Activated CD4-positive, alpha-beta T cell treated with anti-CD3 and anti-CD28 coated beads, Interleukin-2, amount 10 ng/mL, durations not matched to agents 24 days and 14 days (primary cell): ENCODE results near the gene ALX4. TPM values are rescaled to one million over a fixed set of nuclear protein-coding genes. Genes with fewer than 3 reads are reported as not detected.

Experiments
- DNase-seq: peaks from one replicate; pipeline ENCODE4 v3.0.0; 2022
- H3K27ac Mint-ChIP-seq: one replicate; pipeline ENCODE4 v1.8.0; 2022; ENCODE audit warnings: mild to moderate bottlenecking, mixed read lengths
- H3K27me3 Mint-ChIP-seq: one replicate; pipeline ENCODE4 v1.8.0; 2022; ENCODE audit warnings: mixed read lengths
- H3K36me3 Mint-ChIP-seq: one replicate; pipeline ENCODE4 v1.8.0; 2022; ENCODE audit warnings: low read depth, mild to moderate bottlenecking, mixed read lengths
- H3K4me1 Mint-ChIP-seq: one replicate; pipeline ENCODE4 v1.8.0; 2021; ENCODE audit warnings: mixed read lengths
- H3K4me3 Mint-ChIP-seq: one replicate; pipeline ENCODE4 v1.8.0; 2022; ENCODE audit warnings: mild to moderate bottlenecking, moderate library complexity, mixed read lengths
- H3K9me3 Mint-ChIP-seq: one replicate; pipeline ENCODE4 v1.8.0; 2021; ENCODE audit warnings: mixed read lengths
- intact Hi-C: fragments of 100-400 bp; cut with micrococcal nuclease; formaldehyde crosslinking; loops from one replicate; pipeline ENCODE4 v1.15.1; 2023
- total RNA-seq: library from RNA; stranded (reverse); gene quantifications from 2 replicates; pipeline ENCODE4 v1.2.3, GENCODE V29; 2022

ALX4 gene
- total RNA-seq, 1 donor from 2014 or later = not detected

GRCh38 chr11:44236296-44236695 is 73.6 kb downstream of the ALX4 start:
- intact Hi-C loops = no loop called here
- no peaks in the 10 kb centered on the region for H3K27me3 Mint-ChIP-seq
- peaks cover 3% of the 10 kb centered on the region for H3K9me3 Mint-ChIP-seq
- DNase-seq = no peak
- H3K4me1 Mint-ChIP-seq = no peaks in the 10 kb centered on the region
- no peak overlapping the region for H3K27ac Mint-ChIP-seq
- peaks cover 31% of the 10 kb centered on the region for H3K36me3 Mint-ChIP-seq
- H3K4me3 Mint-ChIP-seq = no peak overlapping the region

GRCh38 chr11:44235765-44236201 is 74.2 kb downstream of the ALX4 start:
- Mint-ChIP-seq H3K36me3 (peaks cover 31% of the 10 kb centered on the region), H3K9me3 (peaks cover 3% of the 10 kb centered on the region), H3K4me1 (no peaks in the 10 kb centered on the region), H3K4me3 (no peak overlapping the region), H3K27me3 (no peaks in the 10 kb centered on the region), H3K27ac (no peak overlapping the region)
- no peak for DNase-seq
- intact Hi-C loops = no loop called here

GRCh38 chr11:44229624-44230023 is 80.3 kb downstream of the ALX4 start:
- H3K4me1 Mint-ChIP-seq = peaks cover 5% of the 10 kb centered on the region
- intact Hi-C loops = no loop called here

DNA sequence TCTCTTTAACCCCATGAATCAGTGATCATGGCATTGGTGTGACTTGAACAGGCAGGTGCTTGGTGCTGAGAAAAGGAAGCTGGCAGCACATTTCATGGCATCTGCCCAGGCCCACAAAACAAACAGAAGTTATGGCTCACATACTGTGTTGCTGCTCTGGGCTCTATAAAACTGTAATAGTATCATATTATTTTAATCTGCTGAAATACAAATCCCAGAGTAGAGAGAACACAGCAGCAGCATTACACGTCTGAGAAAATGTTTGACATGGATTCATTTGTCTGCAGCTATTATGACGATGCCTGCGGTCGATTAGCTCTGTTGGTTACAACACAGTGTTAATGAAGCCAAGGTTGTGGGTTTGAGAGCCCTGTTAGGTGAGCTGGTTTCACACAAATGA is 80.8 kb downstream of the ALX4 start:
- Mint-ChIP-seq H3K36me3 (peaks cover 1% of the 10 kb centered on the region), H3K4me3 (no peak overlapping the region), H3K27me3 (no peaks in the 10 kb centered on the region), H3K9me3 (no peaks in the 10 kb centered on the region), H3K4me1 (peaks cover 5% of the 10 kb centered on the region), H3K27ac (no peak overlapping the region)
- intact Hi-C loops = no loop called here
- DNase-seq = no peak

More at GRCh38 chr11:44229624-44230023, 80.3 kb downstream of the ALX4 start:
- no peaks in the 10 kb centered on the region for H3K27me3 Mint-ChIP-seq
- peaks cover 1% of the 10 kb centered on the region for H3K36me3 Mint-ChIP-seq
- DNase-seq = no peak
- H3K9me3 Mint-ChIP-seq = no peaks in the 10 kb centered on the region
- H3K4me3 Mint-ChIP-seq = no peak overlapping the region
- H3K27ac Mint-ChIP-seq = no peak overlapping the region

GRCh38 chr11:44228379-44228778 is 81.6 kb downstream of the ALX4 start:
- DNase-seq = no peak
- H3K9me3 Mint-ChIP-seq = no peaks in the 10 kb centered on the region
- H3K27me3 Mint-ChIP-seq = no peaks in the 10 kb centered on the region
- H3K4me1 Mint-ChIP-seq = peaks cover 5% of the 10 kb centered on the region
- H3K4me3 Mint-ChIP-seq = no peak overlapping the region
- intact Hi-C loops = no loop called here
- H3K36me3 Mint-ChIP-seq = no peaks in the 10 kb centered on the region
- no peak overlapping the region for H3K27ac Mint-ChIP-seq

DNA sequence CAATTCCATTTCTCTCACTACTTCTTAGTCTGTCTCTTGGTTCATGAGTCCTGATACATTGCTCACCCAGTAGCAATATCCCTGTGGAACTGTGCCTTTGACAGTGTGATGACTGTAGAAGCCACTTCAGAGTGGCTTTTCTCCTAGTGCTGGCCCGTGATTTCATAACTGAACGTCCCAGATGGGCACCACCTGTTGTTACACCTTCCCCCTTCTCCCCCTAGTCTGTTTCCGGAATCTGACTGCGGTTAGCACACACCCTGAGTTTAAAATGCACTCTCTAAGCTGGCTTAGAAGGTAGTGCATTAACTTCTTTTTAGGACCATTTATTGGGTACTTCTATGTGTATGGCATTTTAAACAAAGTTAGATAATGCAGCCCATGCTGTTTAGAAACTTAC is 83.0 kb downstream of the ALX4 start:
- H3K27me3 Mint-ChIP-seq = no peaks in the 10 kb centered on the region
- DNase-seq = no peak
- intact Hi-C loops = no loop called here
- no peaks in the 10 kb centered on the region for H3K9me3 Mint-ChIP-seq
- no peak overlapping the region for H3K27ac Mint-ChIP-seq
- no peaks in the 10 kb centered on the region for H3K36me3 Mint-ChIP-seq
- H3K4me3 Mint-ChIP-seq = no peak overlapping the region
- peaks cover 5% of the 10 kb centered on the region for H3K4me1 Mint-ChIP-seq

DNA sequence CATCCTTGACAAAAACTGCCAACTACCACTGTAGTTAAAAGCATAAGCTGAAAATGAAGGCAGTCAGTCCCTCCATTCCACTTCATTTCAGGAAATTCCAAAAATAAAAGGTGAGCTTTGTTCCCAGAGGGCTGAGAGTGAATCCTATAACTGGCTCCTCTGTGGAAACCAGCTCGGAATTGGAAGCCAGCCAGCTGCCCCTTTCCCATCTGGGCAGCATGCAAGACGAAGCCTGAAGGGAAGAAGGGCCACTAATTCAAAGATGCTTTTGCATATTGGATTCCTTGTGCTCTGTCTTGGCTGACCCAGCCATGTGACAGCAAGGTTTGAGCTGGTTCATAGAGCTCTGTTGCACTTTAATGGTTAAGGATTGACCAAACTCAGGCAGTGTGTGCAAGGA is 83.4 kb downstream of the ALX4 start:
- Mint-ChIP-seq H3K4me1 (peaks cover 5% of the 10 kb centered on the region), H3K36me3 (no peaks in the 10 kb centered on the region), H3K9me3 (no peaks in the 10 kb centered on the region), H3K4me3 (no peak overlapping the region), H3K27ac (no peak overlapping the region), H3K27me3 (no peaks in the 10 kb centered on the region)
- intact Hi-C loops = no loop called here
- no peak for DNase-seq

DNA sequence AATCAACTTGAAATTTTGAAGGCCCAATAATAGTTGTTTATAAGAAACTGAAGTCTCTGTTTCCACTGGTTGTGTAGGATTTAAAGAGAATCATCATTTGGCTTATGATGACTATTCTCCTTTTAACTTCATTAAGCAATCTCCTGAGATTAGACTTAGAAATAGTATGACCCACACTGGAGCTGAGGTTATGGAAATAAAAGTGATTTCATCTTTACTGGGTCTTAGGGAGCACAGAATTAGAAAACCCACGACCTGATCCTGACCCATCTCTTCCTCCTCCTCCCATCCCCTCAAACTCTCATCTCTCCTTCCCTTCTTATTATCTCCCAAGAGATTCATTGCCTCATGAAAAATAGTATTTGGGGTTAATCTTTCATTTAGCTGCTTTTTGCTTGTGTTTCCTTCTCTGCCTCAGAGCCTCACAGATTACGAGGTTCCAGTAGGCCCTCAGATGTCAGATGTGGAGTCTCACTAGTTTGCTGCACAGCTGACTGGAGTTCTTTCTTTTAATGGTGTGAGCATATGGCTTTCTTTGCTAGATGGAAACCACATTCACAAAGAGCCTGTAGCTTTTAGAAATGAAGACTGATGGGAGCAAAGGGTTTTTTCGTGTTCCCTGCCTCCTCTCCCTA is 85.0 kb downstream of the ALX4 start:
- H3K9me3 Mint-ChIP-seq = no peaks in the 10 kb centered on the region
- intact Hi-C loops = no loop called here
- no peak overlapping the region for H3K27ac Mint-ChIP-seq
- peaks cover 5% of the 10 kb centered on the region for H3K4me1 Mint-ChIP-seq
- no peak overlapping the region for H3K4me3 Mint-ChIP-seq
- no peaks in the 10 kb centered on the region for H3K27me3 Mint-ChIP-seq
- no peaks in the 10 kb centered on the region for H3K36me3 Mint-ChIP-seq
- DNase-seq = no peak

DNA sequence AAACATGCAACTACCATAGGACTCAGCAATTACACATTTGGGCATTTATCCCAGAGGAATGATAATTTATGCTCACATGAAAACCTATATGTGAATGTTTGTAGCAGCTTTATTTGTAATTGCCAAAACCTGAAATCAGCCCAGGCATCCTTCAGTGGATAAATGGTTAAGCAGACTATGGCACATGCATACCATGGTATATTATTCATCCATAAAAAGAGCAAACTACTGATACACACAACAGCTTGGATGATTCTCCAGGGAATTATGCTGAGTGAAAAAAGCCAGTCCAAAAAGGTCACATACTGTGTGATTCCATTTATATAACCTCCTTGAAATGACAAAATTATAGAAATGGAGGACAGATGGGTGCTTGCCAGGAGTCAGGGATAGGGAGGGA is 86.7 kb downstream of the ALX4 start:
- no peaks in the 10 kb centered on the region for H3K27me3 Mint-ChIP-seq
- DNase-seq = no peak
- no peaks in the 10 kb centered on the region for H3K36me3 Mint-ChIP-seq

DNA sequence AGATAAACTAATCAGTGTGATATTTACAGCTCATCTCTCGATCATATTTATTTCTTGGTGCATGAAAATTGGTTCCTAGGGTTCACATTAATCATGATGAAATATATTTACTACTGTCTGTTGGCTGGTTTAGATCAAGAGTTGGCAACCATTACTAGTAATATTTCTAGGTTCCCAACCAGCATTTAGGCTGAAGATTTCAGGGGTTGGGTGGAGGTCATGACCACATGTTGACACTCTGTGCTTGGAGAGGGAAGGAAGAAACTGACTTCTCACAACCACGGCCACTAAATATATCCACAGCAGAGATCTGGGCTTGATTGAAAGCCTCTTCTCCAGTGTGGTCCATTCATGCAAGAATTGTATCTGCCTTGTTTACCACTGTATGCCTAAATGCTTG is 87.9 kb downstream of the ALX4 start:
- DNase-seq = no peak
- Mint-ChIP-seq H3K27me3 (no peaks in the 10 kb centered on the region), H3K4me1 (peaks cover 3% of the 10 kb centered on the region), H3K27ac (no peak overlapping the region), H3K4me3 (no peak overlapping the region), H3K9me3 (no peaks in the 10 kb centered on the region), H3K36me3 (no peaks in the 10 kb centered on the region)
- intact Hi-C loops = no loop called here

More for the DNA sequence above, 86.7 kb downstream of the ALX4 start:
- H3K9me3 Mint-ChIP-seq = no peaks in the 10 kb centered on the region
- intact Hi-C loops = no loop called here
- no peak overlapping the region for H3K27ac Mint-ChIP-seq
- H3K4me3 Mint-ChIP-seq = no peak overlapping the region
- peaks cover 5% of the 10 kb centered on the region for H3K4me1 Mint-ChIP-seq

DNA sequence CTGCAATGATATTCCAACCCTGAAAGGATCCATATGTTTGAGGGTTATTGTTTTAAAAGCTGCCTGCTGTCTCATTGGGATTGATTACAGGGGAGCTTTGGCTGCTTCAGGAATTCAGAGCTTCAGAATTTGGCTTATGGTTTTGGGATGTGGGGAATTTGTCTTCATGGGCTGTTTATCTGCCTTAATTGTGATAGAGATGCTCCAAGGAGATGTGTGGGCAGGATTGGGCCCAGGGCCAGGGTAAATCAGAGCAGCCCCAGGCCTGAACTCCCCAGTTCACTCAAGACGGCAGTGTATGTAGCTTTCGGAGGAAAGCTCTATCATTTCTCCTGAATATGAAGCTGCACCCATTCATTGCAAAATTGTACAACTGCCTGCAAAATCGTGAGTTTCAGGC is 88.5 kb downstream of the ALX4 start:
- intact Hi-C loops = no loop called here

GRCh38 chr11:44219830-44220796 is 89.8 kb downstream of the ALX4 start:
- Mint-ChIP-seq H3K27ac (no peak overlapping the region), H3K4me3 (no peak overlapping the region), H3K27me3 (no peaks in the 10 kb centered on the region), H3K36me3 (no peaks in the 10 kb centered on the region), H3K9me3 (no peaks in the 10 kb centered on the region), H3K4me1 (no peaks in the 10 kb centered on the region)
- intact Hi-C loops = no loop called here
- DNase-seq = no peak

More for the DNA sequence above, 88.5 kb downstream of the ALX4 start:
- no peaks in the 10 kb centered on the region for H3K36me3 Mint-ChIP-seq
- no peak overlapping the region for H3K27ac Mint-ChIP-seq
- H3K27me3 Mint-ChIP-seq = no peaks in the 10 kb centered on the region
- H3K9me3 Mint-ChIP-seq = no peaks in the 10 kb centered on the region
- H3K4me3 Mint-ChIP-seq = no peak overlapping the region
- H3K4me1 Mint-ChIP-seq = no peaks in the 10 kb centered on the region
- no peak for DNase-seq

GRCh38 chr11:44217432-44217831 is 92.5 kb downstream of the ALX4 start:
- no peak overlapping the region for H3K27ac Mint-ChIP-seq

GRCh38 chr11:44213148-44213547 is 96.8 kb downstream of the ALX4 start:
- Mint-ChIP-seq H3K27me3 (no peaks in the 10 kb centered on the region), H3K36me3 (peaks cover 14% of the 10 kb centered on the region), H3K27ac (no peak overlapping the region), H3K4me1 (peaks cover 4% of the 10 kb centered on the region), H3K4me3 (no peak overlapping the region), H3K9me3 (peaks cover 5% of the 10 kb centered on the region)
- DNase-seq = no peak
- intact Hi-C loops = no loop called here

More at GRCh38 chr11:44217432-44217831, 92.5 kb downstream of the ALX4 start:
- Mint-ChIP-seq H3K4me3 (no peak overlapping the region), H3K4me1 (no peaks in the 10 kb centered on the region), H3K36me3 (peaks cover 1% of the 10 kb centered on the region), H3K9me3 (no peaks in the 10 kb centered on the region), H3K27me3 (no peaks in the 10 kb centered on the region)
- DNase-seq = no peak
- intact Hi-C loops = no loop called here
